A549 (cell line): ENCODE data around the gene LGALS14.

Source experiments
- CEBPB ChIP-seq, 2 experiments: fragments of >200 bp in 1 of 2; sonication (Bioruptor Twin) in 1 of 2; formaldehyde crosslinking in 1 of 2; IDR thresholded peaks; 2 replicates each; pipeline ENCODE4 v1.6.1; 2012 to 2016
- GATA3 ChIP-seq: IDR thresholded peaks from 2 replicates; pipeline ENCODE4 v1.6.1; 2012; ENCODE audit warnings: borderline replicate concordance
- HDAC2 ChIP-seq: fragments of 200-600 bp; sonication (generic); IDR thresholded peaks from 2 replicates; pipeline ENCODE4 v1.6.1; 2016
- KDM1A ChIP-seq: fragments of 200-600 bp; sonication (generic); IDR thresholded peaks from 2 replicates; pipeline ENCODE4 v1.6.1; 2016; ENCODE audit warnings: low read depth, mild to moderate bottlenecking
- NFE2L2 ChIP-seq: fragments of 150-350 bp; conservative IDR thresholded peaks from 2 replicates; pipeline ENCODE4 v1.6.1; 2014; ENCODE audit warnings: low read length
- POLR2A ChIP-seq: IDR thresholded peaks from 2 replicates; pipeline ENCODE4 v1.6.1; 2012; ENCODE audit warnings: mild to moderate bottlenecking, low read length
- RAD21 ChIP-seq, 2 experiments: fragments of >200 bp in 1 of 2; sonication (Bioruptor Twin) in 1 of 2; formaldehyde crosslinking in 1 of 2; IDR thresholded peaks in 1 of 2; conservative IDR thresholded peaks in 1 of 2; 2 replicates in 1 of 2; 3 replicates in 1 of 2; pipeline ENCODE4 v1.6.1; 2012 to 2018; ENCODE audit warnings: inconsistent platforms in 1 of 2
- SMC3 ChIP-seq: fragments of >200 bp; sonication (Bioruptor Twin); formaldehyde crosslinking; IDR thresholded peaks from 3 replicates; pipeline ENCODE4 v1.6.1; 2018; ENCODE audit warnings: inconsistent platforms
- TF ChIP-seq, protein P1 (sequence below): fragments of >200 bp; sonication (Bioruptor Twin); formaldehyde crosslinking; IDR thresholded peaks from 3 replicates; pipeline ENCODE4 v1.5.1; 2016
- TF ChIP-seq, protein P2 (sequence below): fragments of 200-600 bp; sonication (generic); IDR thresholded peaks from 2 replicates; pipeline ENCODE4 v1.6.1; 2016; ENCODE audit warnings: antibody characterized with exemption, mild to moderate bottlenecking, moderate library complexity

GRCh38 chr19:39749981-39750380 is 45.7 kb downstream of the LGALS14 start:
- TF ChIP-seq POLR2A (no peak), KDM1A (no peak), NFE2L2 (no peak), RAD21 (conservative IDR thresholded peaks at IDR 0.05 in 1 of 2, IDR thresholded peaks at IDR 0.05 in 1 of 2) (no peak), SMC3 (no peak), CEBPB (IDR thresholded peaks at IDR 0.05) (no peak), HDAC2 (no peak), GATA3 (no peak)
- TF ChIP-seq, protein P1, sequence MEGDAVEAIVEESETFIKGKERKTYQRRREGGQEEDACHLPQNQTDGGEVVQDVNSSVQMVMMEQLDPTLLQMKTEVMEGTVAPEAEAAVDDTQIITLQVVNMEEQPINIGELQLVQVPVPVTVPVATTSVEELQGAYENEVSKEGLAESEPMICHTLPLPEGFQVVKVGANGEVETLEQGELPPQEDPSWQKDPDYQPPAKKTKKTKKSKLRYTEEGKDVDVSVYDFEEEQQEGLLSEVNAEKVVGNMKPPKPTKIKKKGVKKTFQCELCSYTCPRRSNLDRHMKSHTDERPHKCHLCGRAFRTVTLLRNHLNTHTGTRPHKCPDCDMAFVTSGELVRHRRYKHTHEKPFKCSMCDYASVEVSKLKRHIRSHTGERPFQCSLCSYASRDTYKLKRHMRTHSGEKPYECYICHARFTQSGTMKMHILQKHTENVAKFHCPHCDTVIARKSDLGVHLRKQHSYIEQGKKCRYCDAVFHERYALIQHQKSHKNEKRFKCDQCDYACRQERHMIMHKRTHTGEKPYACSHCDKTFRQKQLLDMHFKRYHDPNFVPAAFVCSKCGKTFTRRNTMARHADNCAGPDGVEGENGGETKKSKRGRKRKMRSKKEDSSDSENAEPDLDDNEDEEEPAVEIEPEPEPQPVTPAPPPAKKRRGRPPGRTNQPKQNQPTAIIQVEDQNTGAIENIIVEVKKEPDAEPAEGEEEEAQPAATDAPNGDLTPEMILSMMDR, result no peak
- TF ChIP-seq, protein P2, sequence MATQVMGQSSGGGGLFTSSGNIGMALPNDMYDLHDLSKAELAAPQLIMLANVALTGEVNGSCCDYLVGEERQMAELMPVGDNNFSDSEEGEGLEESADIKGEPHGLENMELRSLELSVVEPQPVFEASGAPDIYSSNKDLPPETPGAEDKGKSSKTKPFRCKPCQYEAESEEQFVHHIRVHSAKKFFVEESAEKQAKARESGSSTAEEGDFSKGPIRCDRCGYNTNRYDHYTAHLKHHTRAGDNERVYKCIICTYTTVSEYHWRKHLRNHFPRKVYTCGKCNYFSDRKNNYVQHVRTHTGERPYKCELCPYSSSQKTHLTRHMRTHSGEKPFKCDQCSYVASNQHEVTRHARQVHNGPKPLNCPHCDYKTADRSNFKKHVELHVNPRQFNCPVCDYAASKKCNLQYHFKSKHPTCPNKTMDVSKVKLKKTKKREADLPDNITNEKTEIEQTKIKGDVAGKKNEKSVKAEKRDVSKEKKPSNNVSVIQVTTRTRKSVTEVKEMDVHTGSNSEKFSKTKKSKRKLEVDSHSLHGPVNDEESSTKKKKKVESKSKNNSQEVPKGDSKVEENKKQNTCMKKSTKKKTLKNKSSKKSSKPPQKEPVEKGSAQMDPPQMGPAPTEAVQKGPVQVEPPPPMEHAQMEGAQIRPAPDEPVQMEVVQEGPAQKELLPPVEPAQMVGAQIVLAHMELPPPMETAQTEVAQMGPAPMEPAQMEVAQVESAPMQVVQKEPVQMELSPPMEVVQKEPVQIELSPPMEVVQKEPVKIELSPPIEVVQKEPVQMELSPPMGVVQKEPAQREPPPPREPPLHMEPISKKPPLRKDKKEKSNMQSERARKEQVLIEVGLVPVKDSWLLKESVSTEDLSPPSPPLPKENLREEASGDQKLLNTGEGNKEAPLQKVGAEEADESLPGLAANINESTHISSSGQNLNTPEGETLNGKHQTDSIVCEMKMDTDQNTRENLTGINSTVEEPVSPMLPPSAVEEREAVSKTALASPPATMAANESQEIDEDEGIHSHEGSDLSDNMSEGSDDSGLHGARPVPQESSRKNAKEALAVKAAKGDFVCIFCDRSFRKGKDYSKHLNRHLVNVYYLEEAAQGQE, result no peak
